Measurements from ENCODE around the gene THADA. TPM values are rescaled to one million over a fixed set of nuclear protein-coding genes. Genes with fewer than 3 reads are reported as not detected.

THADA gene
- polyA plus RNA-seq, 1 donor (not counting 4 experiments of a cell fraction or from before 2014, with no cell fraction given): 22.6 TPM

GRCh38 chr2:43262951-43263350 is 332.9 kb downstream of the THADA start:
- Histone ChIP-seq H3K4me2 (ENCODE audit: control insufficient read depth, extremely low read depth, insufficient read depth, low read depth, low read length) (no peak overlapping the region), H3K27ac (ENCODE audit: control insufficient read depth, insufficient read depth, low read length) (no peak overlapping the region), H3K9ac (ENCODE audit: control insufficient read depth, extremely low read depth, insufficient read depth, low read length) (no peak overlapping the region), H3K9me3 (ENCODE audit: control insufficient read depth, low read depth, low read length) (no peaks in the 10 kb centered on the region), H3K4me1 (ENCODE audit: control insufficient read depth, extremely low read depth, insufficient read depth, low read length) (peaks cover 3% of the 10 kb centered on the region), H3K79me2 (ENCODE audit: control insufficient read depth, insufficient read depth, low read length) (no peaks in the 10 kb centered on the region), H3K36me3 (ENCODE audit: control insufficient read depth in 2 of 2, extremely low read depth in 1 of 2, insufficient read depth in 2 of 2, low read length in 2 of 2) (peaks cover 0 to 5% of the 10 kb centered on the region in 2 experiments), H3K27me3 (ENCODE audit: control insufficient read depth, extremely low read depth, insufficient read depth, low read length) (no peaks in the 10 kb centered on the region), H3K9me1 (ENCODE audit: control insufficient read depth, extremely low read depth, insufficient read depth, low read length) (no peaks in the 10 kb centered on the region), H3K4me3 (ENCODE audit: control insufficient read depth in 2 of 3, extremely low read depth in 1 of 3, insufficient read depth in 2 of 3, low read depth in 1 of 3, low read length in 3 of 3) (no peak overlapping the region), H4K20me1 (ENCODE audit: control insufficient read depth, extremely low read depth, insufficient read depth, low read length) (no peaks in the 10 kb centered on the region), H2AFZ (ENCODE audit: control insufficient read depth, low read length) (no peak overlapping the region)
- DNase-seq (ENCODE audit: low read depth, low spot score) (no peak), FAIRE-seq (no peak)
- TF ChIP-seq EZH2 (IDR thresholded peaks at IDR 0.05; ENCODE audit: low read length): no peak
- no peak for TF ChIP-seq CTCF (optimal IDR thresholded peaks at IDR 0.05 in 1 of 3, IDR thresholded peaks at IDR 0.05 in 1 of 3, conservative IDR thresholded peaks at IDR 0.05 in 1 of 3; ENCODE audit: extremely low read depth in 1 of 3, insufficient read depth in 2 of 3, low read length in 3 of 3)
- dilution Hi-C loops (cut with MboI; ENCODE audit: extremely low pct_ligation_motif_present, low sequenced_read_pairs): no loop called here

GRCh38 chr2:43262239-43262638 is 333.6 kb downstream of the THADA start:
- Histone ChIP-seq H3K27me3 (ENCODE audit: control insufficient read depth, extremely low read depth, insufficient read depth, low read length) (no peaks in the 10 kb centered on the region), H3K36me3 (ENCODE audit: control insufficient read depth in 2 of 2, extremely low read depth in 1 of 2, insufficient read depth in 2 of 2, low read length in 2 of 2) (peaks cover under 1 to 5% of the 10 kb centered on the region in 2 experiments), H3K9ac (ENCODE audit: control insufficient read depth, extremely low read depth, insufficient read depth, low read length) (no peak overlapping the region), H3K27ac (ENCODE audit: control insufficient read depth, insufficient read depth, low read length) (no peak overlapping the region), H3K9me1 (ENCODE audit: control insufficient read depth, extremely low read depth, insufficient read depth, low read length) (no peaks in the 10 kb centered on the region), H3K4me2 (ENCODE audit: control insufficient read depth, extremely low read depth, insufficient read depth, low read depth, low read length) (no peak overlapping the region), H2AFZ (ENCODE audit: control insufficient read depth, low read length) (no peak overlapping the region), H3K4me3 (ENCODE audit: control insufficient read depth in 2 of 3, extremely low read depth in 1 of 3, insufficient read depth in 2 of 3, low read depth in 1 of 3, low read length in 3 of 3) (no peak overlapping the region), H3K79me2 (ENCODE audit: control insufficient read depth, insufficient read depth, low read length) (no peaks in the 10 kb centered on the region), H3K9me3 (ENCODE audit: control insufficient read depth, low read depth, low read length) (no peaks in the 10 kb centered on the region), H4K20me1 (ENCODE audit: control insufficient read depth, extremely low read depth, insufficient read depth, low read length) (no peaks in the 10 kb centered on the region), H3K4me1 (ENCODE audit: control insufficient read depth, extremely low read depth, insufficient read depth, low read length) (no peaks in the 10 kb centered on the region)
- DNase-seq (ENCODE audit: low read depth, low spot score): no peak
- FAIRE-seq: no peak
- TF ChIP-seq CTCF (optimal IDR thresholded peaks at IDR 0.05 in 1 of 3, IDR thresholded peaks at IDR 0.05 in 1 of 3, conservative IDR thresholded peaks at IDR 0.05 in 1 of 3; ENCODE audit: extremely low read depth in 1 of 3, insufficient read depth in 2 of 3, low read length in 3 of 3) (no peak), EZH2 (IDR thresholded peaks at IDR 0.05; ENCODE audit: low read length) (no peak)
- dilution Hi-C loops (cut with MboI; ENCODE audit: extremely low pct_ligation_motif_present, low sequenced_read_pairs): no loop called here

Measured in keratinocyte (primary cell).